AG09319 (cell line): Measurements from ENCODE around the gene SPATS2L.
"Not testable (repeated sequence)": the region's sequence is repeated elsewhere in the genome, so short reads cannot be mapped to it uniquely, and the experiment has no call there.

Source experiments
- DNase-seq: peaks from one replicate; pipeline ENCODE4 v3.0.0-alpha.2; 2010; ENCODE audit warnings: low read depth; ENCODE audit errors: extremely low read depth
- TF ChIP-seq, protein P1 (sequence below): IDR thresholded peaks from 2 replicates; pipeline ENCODE4 v1.5.1; 2011; ENCODE audit warnings: low read depth, mild to moderate bottlenecking, inconsistent platforms, low read length, moderate library complexity

SPATS2L gene

DNA sequence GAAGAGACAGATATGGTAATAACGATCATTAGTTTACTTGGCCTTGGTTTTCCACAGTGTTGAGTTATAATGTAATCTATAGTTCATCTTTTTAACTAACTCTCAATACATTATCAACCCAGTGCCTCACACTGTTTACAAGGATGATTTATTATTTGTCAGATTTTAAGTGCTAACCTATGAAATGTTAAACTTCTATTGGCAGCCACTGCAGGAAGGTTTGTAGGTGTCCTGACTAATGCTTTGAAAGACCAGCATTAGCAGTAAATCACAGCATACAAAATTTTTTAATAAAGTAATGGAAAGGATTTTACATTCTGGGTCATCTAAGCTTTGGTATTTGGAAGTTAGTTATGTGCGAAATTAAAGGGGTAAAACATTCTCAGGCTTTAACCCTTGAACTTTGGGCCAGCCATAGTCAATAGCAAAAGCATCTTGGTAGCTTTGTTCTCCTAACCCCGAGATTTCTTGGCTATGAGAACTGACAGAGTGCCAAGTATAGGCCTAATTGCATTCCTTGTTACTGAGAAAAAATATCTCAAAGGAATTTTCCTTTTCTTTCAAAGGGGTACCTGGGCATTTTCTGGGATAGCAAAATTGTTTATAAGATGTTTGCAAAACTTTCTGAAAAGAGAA, 30.6 kb downstream of the SPATS2L start:
- no peak for DNase-seq
- TF ChIP-seq, protein P1, sequence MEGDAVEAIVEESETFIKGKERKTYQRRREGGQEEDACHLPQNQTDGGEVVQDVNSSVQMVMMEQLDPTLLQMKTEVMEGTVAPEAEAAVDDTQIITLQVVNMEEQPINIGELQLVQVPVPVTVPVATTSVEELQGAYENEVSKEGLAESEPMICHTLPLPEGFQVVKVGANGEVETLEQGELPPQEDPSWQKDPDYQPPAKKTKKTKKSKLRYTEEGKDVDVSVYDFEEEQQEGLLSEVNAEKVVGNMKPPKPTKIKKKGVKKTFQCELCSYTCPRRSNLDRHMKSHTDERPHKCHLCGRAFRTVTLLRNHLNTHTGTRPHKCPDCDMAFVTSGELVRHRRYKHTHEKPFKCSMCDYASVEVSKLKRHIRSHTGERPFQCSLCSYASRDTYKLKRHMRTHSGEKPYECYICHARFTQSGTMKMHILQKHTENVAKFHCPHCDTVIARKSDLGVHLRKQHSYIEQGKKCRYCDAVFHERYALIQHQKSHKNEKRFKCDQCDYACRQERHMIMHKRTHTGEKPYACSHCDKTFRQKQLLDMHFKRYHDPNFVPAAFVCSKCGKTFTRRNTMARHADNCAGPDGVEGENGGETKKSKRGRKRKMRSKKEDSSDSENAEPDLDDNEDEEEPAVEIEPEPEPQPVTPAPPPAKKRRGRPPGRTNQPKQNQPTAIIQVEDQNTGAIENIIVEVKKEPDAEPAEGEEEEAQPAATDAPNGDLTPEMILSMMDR = no peak

DNA sequence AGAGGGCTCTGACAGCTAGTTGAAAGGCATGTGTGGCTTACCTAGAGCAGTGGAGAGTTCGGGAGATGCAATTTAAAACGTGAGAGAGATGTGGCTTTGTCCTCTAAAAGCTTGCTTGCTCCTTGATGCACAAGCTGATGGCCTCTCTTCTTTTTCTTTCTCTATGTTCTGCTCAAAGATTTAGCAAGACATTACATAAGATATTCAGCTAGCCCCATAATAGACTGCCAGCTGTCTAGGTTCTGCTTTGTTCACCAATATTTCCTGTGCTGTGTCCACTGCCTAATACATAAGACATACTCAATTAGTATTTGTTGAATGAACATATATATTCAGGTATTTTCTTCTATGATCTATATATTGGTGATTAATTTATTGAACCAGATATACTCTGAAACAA, 31.1 kb downstream of the SPATS2L start:
- TF ChIP-seq, protein P1 = no peak

DNA sequence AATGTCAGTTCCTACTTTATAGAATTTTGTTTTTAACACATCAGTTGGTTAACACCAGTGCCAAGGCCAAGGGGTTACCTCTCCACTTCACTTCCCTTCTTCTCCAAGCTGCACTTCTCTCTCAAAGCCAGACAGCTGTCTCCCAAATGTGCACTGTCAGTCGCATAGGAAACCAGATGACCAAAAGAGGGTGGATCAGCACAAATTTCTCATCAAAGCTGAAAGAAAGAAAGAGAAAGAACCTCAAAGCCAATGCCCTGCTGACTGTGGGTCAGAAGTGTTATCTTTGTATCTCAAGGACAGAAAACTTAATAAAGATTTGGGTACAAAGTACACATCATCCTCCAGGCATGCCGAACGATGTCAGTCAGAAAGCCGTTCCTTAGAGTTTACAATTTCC, 32.2 kb downstream of the SPATS2L start:
- TF ChIP-seq, protein P1 = no peak

More for the DNA sequence above, 31.1 kb downstream of the SPATS2L start:
- no peak for DNase-seq

DNA sequence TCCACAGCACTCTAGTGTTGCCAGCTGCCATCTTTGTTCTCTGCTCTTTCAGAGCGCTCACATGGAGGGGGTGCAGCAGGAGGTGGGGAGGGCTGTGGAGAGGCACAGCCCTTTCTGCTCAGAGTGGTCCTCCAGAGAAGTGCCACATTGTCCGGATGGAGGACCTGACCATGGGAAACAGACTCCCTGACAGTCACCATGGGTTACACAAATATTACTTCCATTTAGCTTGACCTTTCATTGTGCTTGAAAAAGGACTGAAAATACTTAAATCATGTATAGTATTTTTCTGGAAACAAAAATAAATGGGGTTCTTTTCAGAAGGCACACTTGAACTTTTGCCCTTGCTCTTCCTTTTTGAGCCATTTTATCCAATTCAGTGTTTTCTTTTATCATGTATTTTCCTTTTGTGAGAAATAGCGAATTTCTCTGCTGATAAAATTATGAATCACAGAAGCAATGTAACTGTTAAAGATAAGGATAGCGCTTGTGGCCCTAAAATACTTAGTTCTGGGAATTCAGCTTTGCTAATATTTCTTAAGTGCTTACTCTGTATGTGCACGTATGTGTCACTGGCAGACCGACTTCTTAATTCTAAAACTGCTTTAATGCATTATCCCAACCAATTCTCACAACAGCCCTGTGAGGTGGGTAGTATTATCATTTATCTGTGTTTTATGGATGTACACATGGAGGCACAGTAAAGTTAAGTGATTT, 34.2 kb downstream of the SPATS2L start:
- TF ChIP-seq, protein P1 = no peak

More for the DNA sequence above, 32.2 kb downstream of the SPATS2L start:
- no peak for DNase-seq

DNA sequence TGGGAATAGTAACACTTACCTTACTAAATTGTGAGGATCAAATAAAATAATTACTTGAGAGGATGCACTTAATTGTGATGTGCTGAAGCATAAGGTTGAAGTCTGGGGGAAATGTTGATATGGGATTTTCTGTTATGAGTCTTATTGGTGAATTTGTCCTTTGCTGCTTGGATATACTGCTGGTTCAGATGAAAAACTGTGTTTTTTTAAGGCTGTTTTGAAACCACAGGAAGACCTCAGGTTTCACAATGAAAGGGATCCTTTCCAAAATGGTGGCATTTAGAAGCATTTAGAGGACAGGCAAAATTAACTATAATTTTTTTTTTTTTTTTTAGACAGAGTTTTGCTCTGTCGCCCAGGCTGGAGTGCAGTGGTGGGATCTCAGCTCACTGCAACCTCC, 34.9 kb downstream of the SPATS2L start:
- no peak for DNase-seq

More for the DNA sequence above, 34.2 kb downstream of the SPATS2L start:
- DNase-seq = no peak

DNA sequence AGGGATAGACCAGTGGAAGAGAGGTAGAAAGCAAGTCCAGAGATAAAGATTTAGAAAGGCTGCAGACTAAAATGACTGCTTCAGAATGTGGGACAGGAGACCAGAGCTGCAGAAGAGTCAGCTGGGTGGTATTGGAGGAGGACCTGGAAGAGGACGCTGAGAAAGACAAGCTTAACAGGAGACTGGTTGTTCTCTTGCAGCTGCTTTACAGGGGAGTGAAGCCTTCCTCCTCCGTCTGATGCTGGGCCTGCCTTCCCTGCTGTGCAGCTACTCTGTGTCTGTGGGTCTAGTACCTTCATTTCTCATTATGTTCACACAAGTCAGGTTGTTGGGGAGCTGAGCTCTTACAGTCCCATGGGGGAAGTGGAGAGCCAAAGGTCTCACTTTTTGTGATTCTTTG, 35.7 kb downstream of the SPATS2L start:
- DNase-seq = no peak
- TF ChIP-seq, protein P1 = no peak

More for the DNA sequence above, 34.9 kb downstream of the SPATS2L start:
- TF ChIP-seq, protein P1 = no peak

DNA sequence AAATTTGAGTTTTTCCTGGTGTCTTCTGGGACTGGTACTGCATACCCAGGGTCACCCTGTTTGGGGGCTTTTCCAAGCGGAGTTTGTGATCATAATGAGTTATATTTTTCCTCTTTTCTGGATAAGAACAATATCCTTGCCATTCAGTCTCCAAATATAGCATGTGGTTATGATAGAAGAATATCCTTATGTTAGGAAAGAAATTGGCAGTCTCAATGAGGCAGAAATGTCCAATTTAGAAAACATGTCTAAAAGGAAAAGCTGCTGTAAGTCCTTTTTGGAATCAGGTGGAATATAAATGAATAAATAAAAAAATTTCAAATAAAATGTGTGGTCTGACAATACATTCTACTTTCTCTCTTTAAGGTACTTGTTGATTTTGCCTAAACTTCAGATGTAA, 36.2 kb downstream of the SPATS2L start:
- TF ChIP-seq, protein P1 = no peak
- DNase-seq = no peak

DNA sequence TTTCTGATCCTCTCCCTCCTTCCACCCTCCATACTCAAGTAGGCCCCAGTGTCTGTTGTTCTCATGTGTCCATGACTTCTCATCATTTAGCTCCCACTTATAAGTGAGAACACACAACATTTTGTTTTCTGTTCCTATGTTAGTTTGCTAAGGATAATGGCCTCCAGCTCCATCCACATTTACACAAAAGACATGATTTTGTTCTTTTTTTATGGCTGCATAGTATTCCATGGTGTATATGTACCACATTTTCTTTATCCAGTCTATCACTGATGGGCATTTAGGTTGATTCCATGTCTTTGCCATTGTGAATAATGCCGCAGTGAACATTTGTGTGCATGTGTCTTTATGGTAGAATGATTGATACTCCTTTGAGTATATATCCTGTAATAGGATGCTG, 37.7 kb downstream of the SPATS2L start:
- DNase-seq = not testable (repeated sequence)
